Breast epithelium (tissue), 4 donors: ENCODE results near the gene PPP2R2D. TPM values are rescaled to one million over a fixed set of nuclear protein-coding genes. Genes with fewer than 3 reads are reported as not detected.

Source experiments
- DNase-seq, 2 donors: peaks; one replicate each; pipeline ENCODE4 v3.0.0-alpha.2; 2019; ENCODE audit warnings: low spot score in 2 of 2
- H3K27ac ChIP-seq, 2 donors: fragments of 200-600 bp; sonication (generic) in 1 of 2; one replicate each; pipeline ENCODE4 v1.5.1; 2016 to 2019; ENCODE audit warnings: mild to moderate bottlenecking in 1 of 2
- H3K27me3 ChIP-seq, 2 donors: fragments of 200-600 bp; sonication (generic) in 1 of 2; one replicate each; pipeline versions ENCODE4 v1.5.1 to v1.6.0; 2017 to 2019; ENCODE audit warnings: control low read depth in 1 of 2, mild to moderate bottlenecking in 1 of 2
- H3K36me3 ChIP-seq: fragments of 200-600 bp; one replicate; pipeline ENCODE4 v1.5.1; 2019
- H3K4me1 ChIP-seq, 2 donors: fragments of 200-600 bp; sonication (generic); one replicate each; pipeline ENCODE4 v1.5.1; 2016 to 2019; ENCODE audit warnings: control low read depth in 1 of 2
- H3K4me3 ChIP-seq, 3 donors: fragments of 200-600 bp; sonication (generic); 1 replicate in 2 of 3; 2 replicates in 1 of 3; pipeline ENCODE4 v1.5.1; 2016 to 2019; ENCODE audit warnings: mild to moderate bottlenecking in 3 of 3, moderate library complexity in 2 of 3
- H3K9me3 ChIP-seq, 2 donors: fragments of 200-600 bp; sonication (generic) in 1 of 2; one replicate each; pipeline ENCODE4 v1.5.1; 2016 to 2019; ENCODE audit warnings: control low read depth in 1 of 2
- POLR2A ChIP-seq: fragments of 450-650 bp; IDR thresholded peaks from one replicate; pipeline ENCODE4 v1.6.1; 2016; ENCODE audit warnings: antibody characterized with exemption, mild to moderate bottlenecking, moderate library complexity
- POLR2AphosphoS5 ChIP-seq, 3 donors: sonication (generic); formaldehyde crosslinking; IDR thresholded peaks; one replicate each; pipeline ENCODE4 v1.6.1; 2017; ENCODE audit warnings: antibody characterized with exemption in 3 of 3
- intact Hi-C: fragments of 100-400 bp; cut with DNase I; formaldehyde crosslinking; loops from one replicate; pipeline ENCODE4 v1.15.1; 2023; ENCODE audit warnings: low total_unique reads
- total RNA-seq, 3 donors: library from RNA; depleted of rRNA; stranded (reverse); fragments of >200 nt; gene quantifications; one replicate each; pipeline ENCODE4 v1.1.0, GENCODE V29; 2016
- TF ChIP-seq, protein P1 (sequence below), 3 donors: fragments of 450-650 bp; IDR thresholded peaks; one replicate each; pipeline ENCODE4 v1.5.1; 2016 to 2017; ENCODE audit warnings: antibody characterized with exemption in 3 of 3, mild to moderate bottlenecking in 3 of 3, moderate library complexity in 3 of 3

The PPP2R2D gene
- total RNA-seq, 3 donors from 2014 or later: 33.0 to 51.8 (median 44.1) TPM

GRCh38 chr10:131876508-131876907 is 24.3 kb upstream of the PPP2R2D start:
- no peak for TF ChIP-seq POLR2AphosphoS5 (IDR thresholded peaks at IDR 0.05)
- TF ChIP-seq, protein P1, sequence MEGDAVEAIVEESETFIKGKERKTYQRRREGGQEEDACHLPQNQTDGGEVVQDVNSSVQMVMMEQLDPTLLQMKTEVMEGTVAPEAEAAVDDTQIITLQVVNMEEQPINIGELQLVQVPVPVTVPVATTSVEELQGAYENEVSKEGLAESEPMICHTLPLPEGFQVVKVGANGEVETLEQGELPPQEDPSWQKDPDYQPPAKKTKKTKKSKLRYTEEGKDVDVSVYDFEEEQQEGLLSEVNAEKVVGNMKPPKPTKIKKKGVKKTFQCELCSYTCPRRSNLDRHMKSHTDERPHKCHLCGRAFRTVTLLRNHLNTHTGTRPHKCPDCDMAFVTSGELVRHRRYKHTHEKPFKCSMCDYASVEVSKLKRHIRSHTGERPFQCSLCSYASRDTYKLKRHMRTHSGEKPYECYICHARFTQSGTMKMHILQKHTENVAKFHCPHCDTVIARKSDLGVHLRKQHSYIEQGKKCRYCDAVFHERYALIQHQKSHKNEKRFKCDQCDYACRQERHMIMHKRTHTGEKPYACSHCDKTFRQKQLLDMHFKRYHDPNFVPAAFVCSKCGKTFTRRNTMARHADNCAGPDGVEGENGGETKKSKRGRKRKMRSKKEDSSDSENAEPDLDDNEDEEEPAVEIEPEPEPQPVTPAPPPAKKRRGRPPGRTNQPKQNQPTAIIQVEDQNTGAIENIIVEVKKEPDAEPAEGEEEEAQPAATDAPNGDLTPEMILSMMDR (IDR thresholded peaks at IDR 0.05): no peak
- no peak for TF ChIP-seq POLR2A
- H3K36me3 ChIP-seq: no peaks in the 10 kb centered on the region
- H3K4me1 ChIP-seq: no peaks in the 10 kb centered on the region
- intact Hi-C loops: loop anchor here (1.0 kb wide), 1 partner anchor 29 kb away; no protein-coding TSS in a partner anchor
- no peak overlapping the region for H3K27ac ChIP-seq
- no peak overlapping the region for H3K4me3 ChIP-seq
- H3K27me3 ChIP-seq: peaks cover 0 to 28% of the 10 kb centered on the region in 2 donors
- H3K9me3 ChIP-seq: peaks cover 4 to 7% of the 10 kb centered on the region in 2 donors
- no peak for DNase-seq

DNA sequence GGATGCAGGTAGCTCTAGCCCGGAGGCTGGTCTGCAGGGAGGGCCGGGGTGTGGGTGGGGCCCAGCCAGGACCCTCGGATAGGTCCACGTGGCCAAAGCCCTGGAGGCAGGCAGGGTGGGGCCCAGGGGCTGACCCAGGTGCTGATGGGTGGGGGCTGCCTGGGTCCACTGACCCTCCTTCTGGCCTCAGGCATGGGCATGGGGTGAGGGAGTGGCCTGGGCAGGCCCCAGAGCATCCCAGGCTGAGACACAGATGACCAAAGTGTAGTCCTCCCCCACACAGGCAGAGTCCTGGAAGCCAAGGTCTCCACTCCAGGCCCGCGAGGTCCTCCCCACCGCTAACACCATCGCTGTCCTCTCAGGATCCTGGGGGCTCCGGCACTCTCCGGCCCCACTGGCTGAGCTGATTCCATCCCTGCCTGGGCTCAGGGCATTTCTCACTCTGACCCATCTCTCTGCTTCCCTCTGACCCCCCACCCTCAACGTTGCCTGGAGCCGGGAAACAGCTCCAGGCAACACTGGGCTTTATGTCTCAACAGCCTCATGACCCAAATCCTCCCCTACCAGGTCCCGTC is 20.7 kb upstream of the PPP2R2D start:
- no peak overlapping the region for H3K27ac ChIP-seq
- TF ChIP-seq POLR2AphosphoS5 (IDR thresholded peaks at IDR 0.05) (no peak), POLR2A (no peak)
- TF ChIP-seq, protein P1 (IDR thresholded peaks at IDR 0.05): no peak
- intact Hi-C loops: loop anchor here (5.0 kb wide), 1 partner anchor 1073 kb away; no protein-coding TSS in a partner anchor
- no peaks in the 10 kb centered on the region for H3K4me1 ChIP-seq
- no peaks in the 10 kb centered on the region for H3K36me3 ChIP-seq
- peaks cover 0 to 5% of the 10 kb centered on the region in 2 donors for H3K27me3 ChIP-seq
- no peak overlapping the region for H3K4me3 ChIP-seq
- peaks cover 4 to 7% of the 10 kb centered on the region in 2 donors for H3K9me3 ChIP-seq
- no peak for DNase-seq

GRCh38 chr10:131881104-131881880 is 19.5 kb upstream of the PPP2R2D start:
- H3K27ac ChIP-seq: no peak overlapping the region
- H3K4me1 ChIP-seq: no peaks in the 10 kb centered on the region
- no peak overlapping the region for H3K4me3 ChIP-seq
- H3K36me3 ChIP-seq: no peaks in the 10 kb centered on the region
- TF ChIP-seq, protein P1 (IDR thresholded peaks at IDR 0.05): no peak
- no peak for TF ChIP-seq POLR2A
- TF ChIP-seq POLR2AphosphoS5 (IDR thresholded peaks at IDR 0.05): no peak
- DNase-seq: no peak
- H3K9me3 ChIP-seq: peaks cover 4 to 7% of the 10 kb centered on the region in 2 donors
- intact Hi-C loops: loop anchor here (5.0 kb wide), 1 partner anchor 1074 kb away; no protein-coding TSS in a partner anchor
- peaks cover 0 to 5% of the 10 kb centered on the region in 2 donors for H3K27me3 ChIP-seq

GRCh38 chr10:131882151-131882550 is 18.7 kb upstream of the PPP2R2D start:
- intact Hi-C loops: loop anchor here (5.0 kb wide), 1 partner anchor 1075 kb away; no protein-coding TSS in a partner anchor
- H3K4me3 ChIP-seq: no peak overlapping the region
- no peaks in the 10 kb centered on the region for H3K36me3 ChIP-seq
- H3K4me1 ChIP-seq: no peaks in the 10 kb centered on the region
- H3K27ac ChIP-seq: no peak overlapping the region
- DNase-seq: no peak
- H3K9me3 ChIP-seq: peaks cover 4 to 7% of the 10 kb centered on the region in 2 donors
- peaks cover 0 to 6% of the 10 kb centered on the region in 2 donors for H3K27me3 ChIP-seq
- no peak for TF ChIP-seq POLR2A
- TF ChIP-seq, protein P1 (IDR thresholded peaks at IDR 0.05): no peak
- TF ChIP-seq POLR2AphosphoS5 (IDR thresholded peaks at IDR 0.05): no peak
